Right atrium auricular region (tissue), 2 donors: ENCODE data around the gene CCL19. TPM values are rescaled to one million over a fixed set of nuclear protein-coding genes. Genes with fewer than 3 reads are reported as not detected.

Source experiments
- DNase-seq: peaks from one replicate; pipeline ENCODE4 v3.0.0-alpha.2; 2019; ENCODE audit warnings: low spot score
- H3K27ac ChIP-seq, 2 donors: fragments of 200-600 bp; sonication (generic); 1 replicate in 1 of 2; 2 replicates in 1 of 2; pipeline ENCODE4 v1.5.1; 2016 to 2019
- H3K27me3 ChIP-seq, 2 donors: fragments of 200-600 bp; sonication (generic); one replicate each; pipeline versions ENCODE4 v1.5.1 to v1.6.0; 2017 to 2019
- H3K36me3 ChIP-seq: fragments of 200-600 bp; sonication (generic); one replicate; pipeline ENCODE4 v1.5.1; 2016
- H3K4me1 ChIP-seq, 2 donors: fragments of 200-600 bp; sonication (generic); one replicate each; pipeline versions ENCODE4 v1.5.1 to v1.6.0; 2017 to 2019
- H3K4me3 ChIP-seq, 2 donors: fragments of 200-600 bp; sonication (generic); 1 replicate in 1 of 2; 2 replicates in 1 of 2; pipeline ENCODE4 v1.5.1; 2017 to 2019; ENCODE audit warnings: mild to moderate bottlenecking in 1 of 2, moderate library complexity in 1 of 2
- H3K9me3 ChIP-seq, 2 donors: fragments of 200-600 bp; sonication (generic); one replicate each; pipeline ENCODE4 v1.5.1; 2019
- CTCF ChIP-seq, 2 donors: fragments of 200-600 bp; sonication (generic); IDR thresholded peaks; one replicate each; pipeline ENCODE4 v1.5.1; 2019; ENCODE audit warnings: antibody characterized with exemption in 2 of 2
- total RNA-seq, 2 donors: library from RNA; depleted of rRNA; stranded (reverse); fragments of >200 nt; gene quantifications; one replicate each; pipeline ENCODE4 v1.1.0, GENCODE V29; 2016

CCL19 gene
- total RNA-seq, 2 donors from 2014 or later = 0.63 TPM; not detected in 1

DNA sequence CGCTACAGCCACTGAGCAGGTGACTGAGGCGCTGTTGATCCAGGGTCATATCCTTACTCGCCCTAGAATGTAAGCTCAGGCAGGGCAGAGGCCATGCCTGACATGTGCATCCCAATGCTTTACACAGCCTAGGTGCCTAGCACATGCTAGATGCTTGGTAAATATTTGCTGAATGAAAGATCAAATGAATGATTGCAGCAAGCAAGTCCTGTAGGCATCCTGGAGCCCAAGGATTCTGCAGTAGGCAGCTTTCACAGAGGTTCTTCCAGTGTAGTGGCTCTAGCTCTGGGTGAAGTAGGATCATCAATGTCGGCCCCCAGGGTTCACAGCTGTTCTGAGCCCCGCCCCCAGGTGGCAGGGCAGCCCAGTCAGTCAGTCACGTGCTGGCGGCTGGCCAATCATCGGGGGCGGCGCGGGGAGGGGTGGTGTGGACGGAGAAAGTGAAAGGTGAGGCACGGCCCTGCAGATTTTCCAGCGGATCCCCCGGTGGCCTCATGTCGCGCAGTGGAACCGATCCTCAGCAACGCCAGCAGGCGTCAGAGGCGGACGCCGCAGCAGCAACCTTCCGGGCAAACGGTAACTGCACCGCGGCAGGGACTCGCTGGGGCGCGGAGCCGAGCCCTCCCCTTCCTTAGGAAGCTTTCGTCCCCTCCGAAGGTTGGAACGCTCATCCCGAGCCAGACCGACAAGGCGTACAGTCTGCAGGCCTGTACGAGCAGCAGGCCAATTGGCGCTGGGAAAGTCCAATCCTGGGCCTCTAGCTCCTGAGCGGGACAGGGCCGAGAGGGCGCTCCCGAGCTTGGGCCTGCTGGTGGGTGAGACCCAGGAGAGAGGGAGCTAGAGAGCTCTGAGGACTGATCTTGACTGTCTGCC lies 44.6 kb downstream of the CCL19 start, which contains the start of gene GALT:
Gene GALT, plus strand, starts transcription at position 465 of the 873 bp plus-strand sequence. Its CDS starts 30 bp downstream, at position 495.
- DNase-seq = peak; percentile 96
- Histone ChIP-seq H3K4me1 (peaks cover 0 to 38% of the 10 kb centered on the region in 2 donors), H3K9me3 (no peaks in the 10 kb centered on the region), H3K4me3 (peak within 1 kb of the TSS; percentile 49 to 71), H3K27me3 (no peaks in the 10 kb centered on the region), H3K27ac (peak within 1 kb of the TSS; percentile 84 to 87), H3K36me3 (peaks cover 20% of the 10 kb centered on the region)
- peak; percentile 35 to 56 for TF ChIP-seq CTCF (IDR thresholded peaks at IDR 0.05)

DNA sequence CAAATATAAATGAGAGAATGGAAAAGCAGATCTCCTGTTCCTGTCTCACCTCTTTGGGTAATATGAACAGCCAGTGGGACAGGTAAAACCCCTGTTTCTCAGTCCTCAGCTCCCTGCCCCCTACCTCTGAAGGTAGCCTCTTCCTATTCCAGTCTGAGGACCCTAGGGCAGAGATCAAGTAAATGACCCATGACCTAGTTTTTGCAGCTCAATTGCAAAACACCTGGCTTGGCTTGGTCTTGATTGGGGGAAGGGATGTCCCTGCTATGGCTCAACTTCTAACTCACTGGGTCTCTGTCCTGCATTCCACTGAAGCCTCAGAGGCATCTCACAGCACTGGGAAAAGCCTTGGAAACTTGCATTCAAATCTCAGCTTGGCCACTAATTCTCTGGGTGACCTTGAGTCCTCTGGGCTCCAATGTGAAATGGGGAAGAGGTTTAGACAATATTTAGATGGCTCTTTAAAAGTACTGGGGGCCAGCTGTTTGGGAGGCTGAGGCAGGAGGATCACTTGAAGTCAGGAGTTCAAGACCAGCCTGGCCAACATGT lies 46.2 kb downstream of the CCL19 start:
- Histone ChIP-seq H3K4me1 (peaks cover 0 to 29% of the 10 kb centered on the region in 2 donors), H3K36me3 (peaks cover 16% of the 10 kb centered on the region), H3K27me3 (no peaks in the 10 kb centered on the region), H3K9me3 (no peaks in the 10 kb centered on the region), H3K4me3 (no peak overlapping the region), H3K27ac (no peak overlapping the region)
- DNase-seq = no peak
- TF ChIP-seq CTCF (IDR thresholded peaks at IDR 0.05) = no peak

DNA sequence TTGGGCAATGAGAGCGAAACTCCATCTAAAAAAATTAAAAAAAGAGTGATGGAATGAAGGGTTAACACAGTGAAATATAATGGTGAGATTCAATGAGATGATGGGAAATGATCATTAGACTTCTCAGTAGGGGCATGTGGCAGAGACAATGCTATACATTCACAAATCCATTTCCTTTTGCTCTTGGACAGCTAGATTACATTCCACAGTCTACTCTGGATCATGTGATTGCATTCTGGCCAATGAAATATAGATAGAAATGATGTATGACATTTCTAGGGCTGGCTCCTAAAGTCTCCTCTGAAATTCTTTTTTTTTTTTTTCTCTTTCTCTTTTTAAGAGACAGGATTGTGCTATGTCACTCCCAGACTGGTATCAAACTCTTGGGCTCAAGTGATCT lies 48.4 kb downstream of the CCL19 start:
- H3K4me3 ChIP-seq = no peak overlapping the region
- H3K4me1 ChIP-seq = peaks cover 0 to 20% of the 10 kb centered on the region in 2 donors
- TF ChIP-seq CTCF (IDR thresholded peaks at IDR 0.05) = no peak
- H3K9me3 ChIP-seq = no peaks in the 10 kb centered on the region
- no peaks in the 10 kb centered on the region for H3K27me3 ChIP-seq
- H3K27ac ChIP-seq = no peak overlapping the region
- H3K36me3 ChIP-seq = no peaks in the 10 kb centered on the region
- DNase-seq = no peak

Other genes starting within 250 kb of the CCL19 start
- gene FAM219A, start 232.7 kb downstream of the CCL19 start, total RNA-seq = 10 to 100 TPM; 10.5 to 19.9 TPM
- gene DNAI1, start 232.5 kb downstream of the CCL19 start, total RNA-seq = not detected
- gene ENHO, start 168.3 kb downstream of the CCL19 start, total RNA-seq = under 1 TPM in 1 of 2 donors, not detected in 1; 0.75 TPM
- 10 to 100 TPM in 1 of 2 donors, 1 to 10 TPM in 1; 6.6 to 23.3 TPM for gene CNTFR, start 101.6 kb downstream of the CCL19 start, total RNA-seq
- gene RPP25L, start 79.2 kb downstream of the CCL19 start, total RNA-seq = 10 to 100 TPM; 29.9 to 49.2 TPM
- gene DCTN3, start 70.8 kb downstream of the CCL19 start, total RNA-seq = 100 to 1,000 TPM in 1 of 2 donors, 10 to 100 TPM in 1; 59.1 to 154 TPM
- not detected for gene ARID3C, start 62.2 kb downstream of the CCL19 start, total RNA-seq
- gene SIGMAR1, start 53.5 kb downstream of the CCL19 start, total RNA-seq = 10 to 100 TPM; 52.2 to 70.7 TPM
- 10 to 100 TPM; 30.9 to 35.0 TPM for gene GALT, start 44.6 kb downstream of the CCL19 start, total RNA-seq
- gene IL11RA, start 39.1 kb downstream of the CCL19 start, total RNA-seq = 100 to 1,000 TPM in 1 of 2 donors, 10 to 100 TPM in 1; 58.2 to 108 TPM
- gene CCL27, start 28.6 kb downstream of the CCL19 start, total RNA-seq = not detected
- 10 to 100 TPM in 1 of 2 donors, 1 to 10 TPM in 1; 2.9 to 26.5 TPM for gene CCL21, start 18.9 kb upstream of the CCL19 start, total RNA-seq